PFSK-1 (cell line): Measurements from ENCODE around the gene SLC38A11.

Source experiments
- FOXP2 ChIP-seq: optimal IDR thresholded peaks from 2 replicates; pipeline ENCODE3; 2011; ENCODE audit warnings: borderline replicate concordance, control low read depth, inconsistent platforms; ENCODE audit not compliant: insufficient read depth; ENCODE audit errors: extremely low read length, extremely low read depth
- POLR2AphosphoS5 ChIP-seq: IDR thresholded peaks from 2 replicates; pipeline ENCODE4 v1.6.1; 2012; ENCODE audit warnings: low read depth, mild to moderate bottlenecking, control low read depth, low read length, moderate library complexity
- SIN3A ChIP-seq: IDR thresholded peaks from 2 replicates; pipeline ENCODE4 v1.6.1; 2012; ENCODE audit warnings: mild to moderate bottlenecking, low read length, moderate library complexity, borderline replicate concordance; ENCODE audit not compliant: insufficient read depth
- TAF1 ChIP-seq: IDR thresholded peaks from 2 replicates; pipeline ENCODE4 v1.6.1; 2012; ENCODE audit warnings: low read length, control low read depth, borderline replicate concordance; ENCODE audit not compliant: insufficient read depth
- TF ChIP-seq, protein P1 (sequence below), 2 experiments: IDR thresholded peaks; 2 replicates each; pipeline versions ENCODE4 v1.6.1 to v1.8.0; 2011 to 2012; ENCODE audit warnings: low read depth in 2 of 2, low read length in 2 of 2, control low read depth in 1 of 2, inconsistent platforms in 1 of 2, mild to moderate bottlenecking in 1 of 2, moderate library complexity in 1 of 2; ENCODE audit not compliant: insufficient read depth in 1 of 2

Gene SLC38A11

DNA sequence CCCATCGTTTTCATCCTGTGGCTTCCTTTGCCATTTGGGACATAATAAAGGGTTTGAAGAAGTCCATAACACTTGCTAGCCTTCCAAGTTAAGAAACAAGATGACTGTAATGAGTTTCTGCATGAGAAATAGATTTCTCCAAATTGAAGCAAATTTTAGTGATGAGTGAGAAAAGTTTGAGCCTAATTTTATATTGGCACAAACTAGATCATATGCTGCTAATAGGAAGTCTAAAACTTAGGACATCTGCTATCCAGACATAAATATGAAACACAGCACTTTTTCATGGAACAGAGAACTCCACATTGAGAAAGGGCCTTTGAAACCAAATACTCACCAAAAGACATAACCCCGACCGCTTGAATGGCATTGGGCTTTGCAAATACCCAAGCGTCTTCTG is 39.8 kb downstream of the SLC38A11 start:
- TF ChIP-seq, protein P1, sequence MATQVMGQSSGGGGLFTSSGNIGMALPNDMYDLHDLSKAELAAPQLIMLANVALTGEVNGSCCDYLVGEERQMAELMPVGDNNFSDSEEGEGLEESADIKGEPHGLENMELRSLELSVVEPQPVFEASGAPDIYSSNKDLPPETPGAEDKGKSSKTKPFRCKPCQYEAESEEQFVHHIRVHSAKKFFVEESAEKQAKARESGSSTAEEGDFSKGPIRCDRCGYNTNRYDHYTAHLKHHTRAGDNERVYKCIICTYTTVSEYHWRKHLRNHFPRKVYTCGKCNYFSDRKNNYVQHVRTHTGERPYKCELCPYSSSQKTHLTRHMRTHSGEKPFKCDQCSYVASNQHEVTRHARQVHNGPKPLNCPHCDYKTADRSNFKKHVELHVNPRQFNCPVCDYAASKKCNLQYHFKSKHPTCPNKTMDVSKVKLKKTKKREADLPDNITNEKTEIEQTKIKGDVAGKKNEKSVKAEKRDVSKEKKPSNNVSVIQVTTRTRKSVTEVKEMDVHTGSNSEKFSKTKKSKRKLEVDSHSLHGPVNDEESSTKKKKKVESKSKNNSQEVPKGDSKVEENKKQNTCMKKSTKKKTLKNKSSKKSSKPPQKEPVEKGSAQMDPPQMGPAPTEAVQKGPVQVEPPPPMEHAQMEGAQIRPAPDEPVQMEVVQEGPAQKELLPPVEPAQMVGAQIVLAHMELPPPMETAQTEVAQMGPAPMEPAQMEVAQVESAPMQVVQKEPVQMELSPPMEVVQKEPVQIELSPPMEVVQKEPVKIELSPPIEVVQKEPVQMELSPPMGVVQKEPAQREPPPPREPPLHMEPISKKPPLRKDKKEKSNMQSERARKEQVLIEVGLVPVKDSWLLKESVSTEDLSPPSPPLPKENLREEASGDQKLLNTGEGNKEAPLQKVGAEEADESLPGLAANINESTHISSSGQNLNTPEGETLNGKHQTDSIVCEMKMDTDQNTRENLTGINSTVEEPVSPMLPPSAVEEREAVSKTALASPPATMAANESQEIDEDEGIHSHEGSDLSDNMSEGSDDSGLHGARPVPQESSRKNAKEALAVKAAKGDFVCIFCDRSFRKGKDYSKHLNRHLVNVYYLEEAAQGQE (IDR thresholded peaks at IDR 0.05; ENCODE audit: insufficient read depth in 1 of 2, low read depth in 2 of 2, low read length in 2 of 2), result no peak
- no peak for TF ChIP-seq POLR2AphosphoS5
- TF ChIP-seq FOXP2, result no peak
- TF ChIP-seq TAF1, result no peak
- TF ChIP-seq SIN3A, result no peak

- TF ChIP-seq TAF1 (no peak), POLR2AphosphoS5 (no peak), SIN3A (no peak), FOXP2 (no peak)
- TF ChIP-seq, protein P1 (IDR thresholded peaks at IDR 0.05; ENCODE audit: insufficient read depth in 1 of 2, low read depth in 2 of 2, low read length in 2 of 2), result no peak
Observed at GRCh38 chr2:164913640-164914350, 41.5 kb downstream of the SLC38A11 start.

GRCh38 chr2:164913011-164913410 is 42.3 kb downstream of the SLC38A11 start:
- TF ChIP-seq POLR2AphosphoS5 (no peak), TAF1 (no peak), FOXP2 (no peak), SIN3A (no peak)
- TF ChIP-seq, protein P1 (IDR thresholded peaks at IDR 0.05; ENCODE audit: insufficient read depth in 1 of 2, low read depth in 2 of 2, low read length in 2 of 2), result no peak

DNA sequence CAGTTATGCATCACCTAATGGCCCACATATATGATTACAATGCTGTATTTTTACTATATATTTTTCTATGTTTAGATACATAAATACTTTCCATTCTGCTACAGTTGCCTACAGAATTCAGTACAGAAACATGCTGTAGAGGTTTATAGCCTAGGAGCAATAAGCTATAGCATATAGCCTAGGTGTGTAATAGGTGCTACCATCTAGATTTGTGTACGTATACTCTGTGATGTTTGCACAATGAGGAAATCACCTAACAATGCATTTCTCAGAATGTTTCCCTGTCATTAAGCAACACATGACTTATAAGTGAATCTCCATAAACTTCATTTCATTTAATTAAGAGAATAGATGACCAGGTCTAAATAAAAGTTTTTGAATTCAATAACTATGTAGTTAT is 43.5 kb downstream of the SLC38A11 start:
- no peak for TF ChIP-seq SIN3A
- no peak for TF ChIP-seq TAF1
- TF ChIP-seq POLR2AphosphoS5, result no peak
- no peak for TF ChIP-seq FOXP2
- TF ChIP-seq, protein P1 (IDR thresholded peaks at IDR 0.05; ENCODE audit: insufficient read depth in 1 of 2, low read depth in 2 of 2, low read length in 2 of 2), result no peak
